ENCODE data around the gene GGN. TPM values are rescaled to one million over a fixed set of nuclear protein-coding genes. Genes with fewer than 3 reads are reported as not detected.

Gene GGN
- total RNA-seq, 1 donor from 2014 or later, result 1.2 TPM

DNA sequence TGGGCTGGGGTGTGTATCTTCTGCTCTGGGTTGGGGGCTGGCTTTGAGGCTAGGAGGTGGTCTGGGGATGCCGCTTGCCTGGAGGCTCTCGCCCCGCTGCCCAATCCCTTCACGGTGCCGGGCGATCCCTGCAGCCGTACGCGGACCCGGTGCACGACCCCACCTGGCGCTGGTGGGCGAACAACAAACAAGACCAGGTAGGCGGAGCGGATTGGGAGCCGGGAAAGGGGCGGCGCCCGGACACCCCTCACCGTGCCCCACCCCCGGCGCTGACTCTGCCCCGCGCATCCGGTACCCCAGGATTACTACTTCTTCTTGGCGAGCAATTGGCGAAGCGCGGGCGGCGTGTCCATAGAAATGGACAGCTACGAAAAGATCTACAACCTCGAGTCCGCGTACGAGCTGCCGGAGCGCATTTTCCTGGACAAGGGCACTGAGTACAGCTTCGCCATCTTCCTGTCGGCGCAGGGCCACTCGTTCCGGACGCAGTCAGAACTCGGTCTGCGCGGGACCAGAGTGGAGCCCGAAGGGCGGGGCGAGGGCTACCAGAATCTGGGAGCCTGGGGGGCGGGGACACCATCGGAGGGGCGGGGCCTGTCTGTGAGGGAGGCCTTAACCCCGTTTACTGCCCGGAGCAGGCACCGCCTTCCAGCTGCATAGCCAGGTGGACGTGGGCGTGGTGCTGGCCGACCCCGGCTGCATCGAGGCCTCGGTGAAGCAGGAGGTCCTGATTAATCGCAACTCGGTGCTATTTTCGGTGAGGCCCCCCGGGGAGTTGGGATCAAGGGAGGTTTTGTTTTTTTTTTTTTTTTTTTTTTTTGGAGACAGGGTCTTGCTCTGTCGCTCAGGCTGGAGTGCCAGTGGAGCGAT is 25.5 kb downstream of the GGN start:
- POLR2A ChIA-PET, result interaction anchor here (0.7 to 3.5 kb wide), 7 partner anchors 12 to 1049 kb away, joined by 3 to 21 read pairs (median 6); partner anchors contain the start of genes CATSPERG and PSMD8
- Mint-ChIP-seq H3K27me3 (peaks cover 7% of the 10 kb centered on the region), H3K4me1 (peaks cover 19% of the 10 kb centered on the region), H3K4me3 (peak overlapping the region; percentile 85), H3K27ac (no peak overlapping the region), H3K36me3 (ENCODE audit: low read depth) (no peaks in the 10 kb centered on the region), H3K9me3 (no peaks in the 10 kb centered on the region)
- intact Hi-C loops (cut with micrococcal nuclease), result no loop called here
- CTCF ChIA-PET, result no interaction called here
- DNase-seq (peak; percentile 58), ATAC-seq (ENCODE audit: low read depth) (peak; percentile 65)
- TF ChIP-seq, protein P1, sequence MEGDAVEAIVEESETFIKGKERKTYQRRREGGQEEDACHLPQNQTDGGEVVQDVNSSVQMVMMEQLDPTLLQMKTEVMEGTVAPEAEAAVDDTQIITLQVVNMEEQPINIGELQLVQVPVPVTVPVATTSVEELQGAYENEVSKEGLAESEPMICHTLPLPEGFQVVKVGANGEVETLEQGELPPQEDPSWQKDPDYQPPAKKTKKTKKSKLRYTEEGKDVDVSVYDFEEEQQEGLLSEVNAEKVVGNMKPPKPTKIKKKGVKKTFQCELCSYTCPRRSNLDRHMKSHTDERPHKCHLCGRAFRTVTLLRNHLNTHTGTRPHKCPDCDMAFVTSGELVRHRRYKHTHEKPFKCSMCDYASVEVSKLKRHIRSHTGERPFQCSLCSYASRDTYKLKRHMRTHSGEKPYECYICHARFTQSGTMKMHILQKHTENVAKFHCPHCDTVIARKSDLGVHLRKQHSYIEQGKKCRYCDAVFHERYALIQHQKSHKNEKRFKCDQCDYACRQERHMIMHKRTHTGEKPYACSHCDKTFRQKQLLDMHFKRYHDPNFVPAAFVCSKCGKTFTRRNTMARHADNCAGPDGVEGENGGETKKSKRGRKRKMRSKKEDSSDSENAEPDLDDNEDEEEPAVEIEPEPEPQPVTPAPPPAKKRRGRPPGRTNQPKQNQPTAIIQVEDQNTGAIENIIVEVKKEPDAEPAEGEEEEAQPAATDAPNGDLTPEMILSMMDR (IDR thresholded peaks at IDR 0.05), result no peak

DNA sequence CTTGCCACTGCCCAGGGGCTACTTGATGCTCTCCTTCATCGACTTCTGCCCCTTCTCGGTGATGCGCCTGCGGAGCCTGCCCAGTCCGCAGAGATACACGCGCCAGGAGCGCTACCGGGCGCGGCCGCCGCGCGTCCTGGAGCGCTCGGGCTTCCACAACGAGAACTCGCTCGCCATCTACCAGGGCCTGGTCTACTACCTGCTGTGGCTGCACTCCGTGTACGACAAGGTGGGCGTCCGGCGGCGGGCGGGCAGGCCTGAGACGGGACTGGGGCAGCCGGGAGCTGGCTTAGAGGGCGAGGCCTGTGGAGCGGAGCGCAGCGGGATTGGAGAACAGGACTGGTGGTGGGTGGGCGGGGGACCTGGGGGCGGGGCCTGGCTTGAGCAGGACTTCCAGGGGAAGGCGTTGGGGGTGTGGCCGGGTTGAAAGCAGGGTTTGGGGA is 26.2 kb downstream of the GGN start:
- ATAC-seq (ENCODE audit: low read depth) (peak; percentile 76), DNase-seq (no peak)
- Mint-ChIP-seq H3K27me3 (peaks cover 7% of the 10 kb centered on the region), H3K27ac (no peak overlapping the region), H3K4me1 (peaks cover 19% of the 10 kb centered on the region), H3K36me3 (ENCODE audit: low read depth) (no peaks in the 10 kb centered on the region), H3K9me3 (no peaks in the 10 kb centered on the region), H3K4me3 (peak overlapping the region; percentile 85)
- POLR2A ChIA-PET, result interaction anchor here (0.7 to 3.5 kb wide), 6 partner anchors 13 to 568 kb away, joined by 3 to 21 read pairs (median 8); partner anchors contain the start of genes CATSPERG and PSMD8
- TF ChIP-seq, protein P1 (IDR thresholded peaks at IDR 0.05), result no peak
- CTCF ChIA-PET, result no interaction called here
- intact Hi-C loops (cut with micrococcal nuclease), result loop anchor here (1.0 kb wide), 2 partner anchors 13 to 24 kb away; partner anchors contain the start of gene PSMD8

DNA sequence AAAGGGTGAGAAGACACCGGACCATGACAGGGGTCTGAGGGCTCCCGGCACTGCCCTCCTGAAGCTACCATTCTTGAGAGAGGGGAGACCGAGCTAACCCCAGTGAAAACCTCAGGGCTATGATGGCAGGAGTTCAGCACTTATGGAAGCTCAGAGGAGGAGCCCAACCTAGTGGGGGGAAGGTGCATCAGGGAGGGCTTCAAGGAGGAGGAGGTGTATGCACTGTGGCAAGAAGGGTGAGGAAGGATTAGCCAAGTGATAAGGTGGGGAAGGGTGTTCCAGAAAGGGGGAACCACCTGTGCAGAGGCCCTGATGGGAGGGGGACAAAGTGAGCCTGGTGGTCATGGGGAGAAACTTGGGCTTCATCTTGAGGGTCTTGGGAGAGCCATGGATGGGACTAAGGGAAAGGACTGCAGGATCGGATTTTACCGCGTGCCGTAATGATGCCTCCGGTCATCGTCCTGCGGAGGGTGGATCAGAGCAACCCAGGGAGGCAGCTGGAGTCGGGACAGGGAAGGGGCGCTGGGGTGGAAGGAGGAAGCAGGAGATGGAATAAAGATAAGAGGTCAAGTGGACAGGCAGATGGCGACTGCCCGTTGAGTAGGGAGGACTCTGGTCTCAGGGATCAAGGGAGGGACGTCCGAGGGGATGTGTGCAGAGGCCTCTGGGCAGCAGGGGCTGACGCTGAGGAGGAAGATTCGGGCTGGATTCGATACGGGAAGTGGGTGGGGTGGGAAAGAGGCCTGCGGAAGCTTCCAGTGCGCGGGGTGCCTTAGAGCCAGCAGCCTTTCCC is 26.8 kb downstream of the GGN start:
- ATAC-seq (ENCODE audit: low read depth) (peak; percentile 1), DNase-seq (peak; percentile 22)
- intact Hi-C loops (cut with micrococcal nuclease), result loop anchor here (1.0 kb wide), 2 partner anchors 13 to 24 kb away; partner anchors contain the start of gene PSMD8
- Mint-ChIP-seq H3K27ac (peak overlapping the region; percentile 41), H3K9me3 (no peaks in the 10 kb centered on the region), H3K4me1 (peaks cover 19% of the 10 kb centered on the region), H3K4me3 (peak overlapping the region; percentile 85), H3K27me3 (peaks cover 7% of the 10 kb centered on the region), H3K36me3 (ENCODE audit: low read depth) (no peaks in the 10 kb centered on the region)
- CTCF ChIA-PET, result no interaction called here
- TF ChIP-seq, protein P1 (IDR thresholded peaks at IDR 0.05), result no peak
- POLR2A ChIA-PET, result interaction anchor here (2.3 to 3.5 kb wide), 2 partner anchors 10 to 14 kb away, joined by 7 to 21 read pairs; partner anchors contain the start of gene PSMD8

DNA sequence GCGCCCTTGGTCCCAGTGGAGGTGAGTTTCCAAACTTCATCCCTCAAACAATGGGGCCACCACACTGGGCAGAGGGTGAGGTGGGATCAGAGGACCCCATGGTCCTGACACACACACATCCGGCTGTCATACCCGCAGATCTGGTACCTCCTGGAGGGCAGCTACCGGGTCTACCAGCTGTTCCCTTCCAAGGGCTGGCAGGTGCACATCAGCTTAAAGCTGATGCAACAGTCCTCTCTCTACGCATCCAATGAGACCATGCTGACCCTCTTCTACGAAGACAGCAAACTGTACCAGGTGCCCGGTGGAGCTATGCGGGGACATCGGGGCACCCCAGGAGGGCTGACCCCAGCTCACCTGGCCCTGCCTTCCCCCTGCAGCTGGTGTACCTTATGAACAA is 27.5 kb downstream of the GGN start:
- H3K27ac Mint-ChIP-seq, result no peak overlapping the region
- DNase-seq (no peak), ATAC-seq (ENCODE audit: low read depth) (no peak)
- no peaks in the 10 kb centered on the region for H3K9me3 Mint-ChIP-seq
- no peaks in the 10 kb centered on the region for H3K36me3 Mint-ChIP-seq (ENCODE audit: low read depth)
- peak overlapping the region; percentile 85 for H3K4me3 Mint-ChIP-seq
- H3K4me1 Mint-ChIP-seq, result peaks cover 19% of the 10 kb centered on the region
- H3K27me3 Mint-ChIP-seq, result peaks cover 7% of the 10 kb centered on the region
- TF ChIP-seq, protein P1 (IDR thresholded peaks at IDR 0.05), result no peak
- ChIA-PET POLR2A (interaction anchor here (0.7 to 3.5 kb wide), 3 partner anchors 9 to 14 kb away, joined by 3 to 21 read pairs (median 7); partner anchors contain the start of gene PSMD8), CTCF (no interaction called here)
- intact Hi-C loops (cut with micrococcal nuclease), result no loop called here
